NB4 (cell line): ENCODE results near the gene SDCBP2.

ENCODE experiments used
- CTCF ChIP-seq: IDR thresholded peaks from one replicate; pipeline ENCODE4 v1.5.1; 2012; ENCODE audit warnings: low read depth, low read length
- POLR2A ChIP-seq: IDR thresholded peaks from 2 replicates; pipeline ENCODE4 v1.6.1; 2011; ENCODE audit warnings: mild to moderate bottlenecking; ENCODE audit not compliant: insufficient read length; ENCODE audit errors: extremely low read depth

DNA sequence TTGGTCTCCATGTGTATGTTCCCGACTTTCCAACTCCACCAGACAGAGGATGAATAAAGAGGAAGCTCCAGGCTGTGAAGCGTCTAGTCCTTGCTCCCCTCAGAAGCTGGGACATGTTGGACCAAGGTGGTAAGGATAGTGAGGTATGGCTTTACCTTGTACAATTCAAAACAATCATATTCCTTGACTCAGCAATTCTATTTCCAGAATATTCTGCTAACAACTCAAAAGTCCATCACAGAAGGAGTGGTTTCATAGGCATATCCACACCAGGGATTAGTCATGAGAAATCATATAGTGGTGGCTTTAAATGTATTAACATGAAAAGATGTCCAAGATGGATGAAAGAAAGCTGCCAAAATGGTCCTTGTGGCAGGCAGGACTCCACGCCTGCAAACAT is 44.1 kb upstream of the SDCBP2 start:
- no peak for TF ChIP-seq POLR2A
- no peak for TF ChIP-seq CTCF
